Right cardiac atrium (tissue), 5 donors: Measurements from ENCODE around the gene CDH15. TPM values are rescaled to one million over a fixed set of nuclear protein-coding genes. Genes with fewer than 3 reads are reported as not detected.
A peak's percentile ranks its signal among the peaks of the same experiment; 100 is the strongest.

ENCODE experiments used
- ATAC-seq, 2 donors: fragments of 200-7000 bp; cut with Tn5 transposase; one replicate each; pipeline versions ENCODE4 v1.8.0 to v1.9.1; 2020; ENCODE audit warnings: moderate library complexity in 2 of 2, mild to moderate bottlenecking in 1 of 2
- DNase-seq, 3 donors: peaks; one replicate each; pipeline ENCODE4 v3.0.0-alpha.2; 2020
- H3K27ac ChIP-seq: one replicate; pipeline ENCODE4 v1.5.1; 2013; ENCODE audit warnings: mild to moderate bottlenecking, low read length, control low read depth, moderate library complexity
- H3K27me3 ChIP-seq: one replicate; pipeline ENCODE4 v1.6.1; 2013; ENCODE audit not compliant: control insufficient read depth, insufficient read depth
- H3K4me1 ChIP-seq: one replicate; pipeline ENCODE4 v1.6.1; 2013; ENCODE audit warnings: low read length; ENCODE audit not compliant: control insufficient read depth, insufficient read depth
- H3K4me3 ChIP-seq: one replicate; pipeline ENCODE4 v1.5.1; 2013; ENCODE audit warnings: low read length, control low read depth
- H3K9me3 ChIP-seq: one replicate; pipeline ENCODE4 v1.6.1; 2013; ENCODE audit warnings: low read length; ENCODE audit not compliant: control insufficient read depth
- WGBS: extraction: QIAGEN DNeasy Blood & Tissue Kit; methylation state at CpG from one replicate; pipeline ENCODE4 v1.1.7; 2013; 5-methylcytosine and 5-hydroxymethylcytosine counted together
- intact Hi-C, 4 donors: fragments of 100-400 bp; cut with DNase I; formaldehyde crosslinking; loops; one replicate each; pipeline versions ENCODE4 v1.11.0 to v1.14.0; 2022 to 2023
- polyA plus RNA-seq: library from polyadenylated mRNA; stranded (reverse); fragments of 200-250 nt; gene quantifications from one replicate; pipeline ENCODE4 v1.2.3, GENCODE V29; 2013
- total RNA-seq, 4 donors: library from RNA; stranded (reverse); fragmentation: NEBNext Ultra II Directional; extraction: Animal tissue kit (Norgen Biotek cat#: 25700); gene quantifications; one replicate each; pipeline ENCODE4 v1.2.1, GENCODE V29; 2021
- donor health status: healthy with polysubstance abuse.
- donor health status: DM: no; HTN: yes; CAD: no.
- donor health status: DM: no; HTN: no; CAD: no.
- donor health status: DM: no; HTN: yes; CAD: no; lungs with severe emphysema.
- donor health status: DM: yes; HTN: yes; CAD: no.

CDH15 gene
- total and polyA plus RNA-seq, 5 donors: 0.05 to 0.14 (median 0.11) TPM

- DNase-seq (peak in 2 of 3 donors; percentile 29 to 36), ATAC-seq (no peak)
- Histone ChIP-seq H3K4me1 (peaks cover 3% of the 10 kb centered on the region), H3K27ac (no peak overlapping the region), H3K27me3 (no peaks in the 10 kb centered on the region), H3K9me3 (no peaks in the 10 kb centered on the region), H3K4me3 (no peak overlapping the region)
- intact Hi-C loops: no loop called here
- WGBS: 95% methylated on average over 18 of the region's 18 CpGs
These were observed 21.3 kb upstream of the CDH15 start for GRCh38 chr16:89150090-89150835.

- H3K27ac ChIP-seq: no peak overlapping the region
- ATAC-seq (no peak), DNase-seq (no peak)
- no peaks in the 10 kb centered on the region for H3K27me3 ChIP-seq
- H3K9me3 ChIP-seq: no peaks in the 10 kb centered on the region
- peaks cover 6% of the 10 kb centered on the region for H3K4me1 ChIP-seq
- H3K4me3 ChIP-seq: no peak overlapping the region
- 94% methylated on average over 8 of the region's 8 CpGs for WGBS
- intact Hi-C loops: no loop called here
These were observed 20.6 kb upstream of the CDH15 start for GRCh38 chr16:89150981-89151380.

- no peaks in the 10 kb centered on the region for H3K9me3 ChIP-seq
- no peak overlapping the region for H3K27ac ChIP-seq
- intact Hi-C loops: no loop called here
- peak; percentile 14 to 57 (median 54) for DNase-seq
- no peak overlapping the region for H3K4me3 ChIP-seq
- no peaks in the 10 kb centered on the region for H3K27me3 ChIP-seq
- WGBS: 90% methylated on average over 41 of the region's 41 CpGs
- peak; percentile 2 to 3 for ATAC-seq
- H3K4me1 ChIP-seq: peaks cover 6% of the 10 kb centered on the region
These were observed 18.5 kb upstream of the CDH15 start for GRCh38 chr16:89152831-89153700.

- intact Hi-C loops: no loop called here
- no peaks in the 10 kb centered on the region for H3K27me3 ChIP-seq
- H3K9me3 ChIP-seq: no peaks in the 10 kb centered on the region
- 94% methylated on average over 19 of the region's 19 CpGs for WGBS
- no peak overlapping the region for H3K27ac ChIP-seq
- peak; percentile 12 to 61 (median 46) for DNase-seq
- no peak overlapping the region for H3K4me3 ChIP-seq
- peak; percentile 4 to 14 for ATAC-seq
- H3K4me1 ChIP-seq: peaks cover 6% of the 10 kb centered on the region
These were observed 17.7 kb upstream of the CDH15 start for GRCh38 chr16:89153848-89154271.

GRCh38 chr16:89154390-89155183, 17.0 kb upstream of the CDH15 start:
- H3K27me3 ChIP-seq: no peaks in the 10 kb centered on the region
- DNase-seq: peak in 2 of 3 donors; percentile 69 to 71
- H3K9me3 ChIP-seq: no peaks in the 10 kb centered on the region
- WGBS: 63% methylated on average over 24 of the region's 24 CpGs
- peaks cover 6% of the 10 kb centered on the region for H3K4me1 ChIP-seq
- intact Hi-C loops: no loop called here
- peak; percentile 17 to 35 for ATAC-seq
- no peak overlapping the region for H3K27ac ChIP-seq
- H3K4me3 ChIP-seq: no peak overlapping the region

- DNase-seq: peak; percentile 73 to 89 (median 88)
These were observed 16.3 kb upstream of the CDH15 start for GRCh38 chr16:89155184-89155679.

GRCh38 chr16:89155851-89156739, 15.5 kb upstream of the CDH15 start:
- whole genome bisulfite sequencing: 57% methylated on average over 24 of the region's 24 CpGs
- Histone ChIP-seq H3K27me3 (no peaks in the 10 kb centered on the region), H3K4me3 (no peak overlapping the region), H3K27ac (no peak overlapping the region), H3K9me3 (no peaks in the 10 kb centered on the region), H3K4me1 (peaks cover 6% of the 10 kb centered on the region)
- intact Hi-C loops: no loop called here
- DNase-seq (peak in 1 of 3 donors; percentile 31), ATAC-seq (peak in 1 of 2 donors; percentile 3)

More at GRCh38 chr16:89155184-89155679, 16.3 kb upstream of the CDH15 start:
- Histone ChIP-seq H3K4me1 (peaks cover 6% of the 10 kb centered on the region), H3K27ac (no peak overlapping the region), H3K4me3 (no peak overlapping the region), H3K9me3 (no peaks in the 10 kb centered on the region), H3K27me3 (no peaks in the 10 kb centered on the region)
- WGBS: 18% methylated on average over 19 of the region's 19 CpGs
- ATAC-seq: peak; percentile 69 to 76
- intact Hi-C loops: no loop called here

- ATAC-seq (no peak), DNase-seq (peak in 1 of 3 donors; percentile 41)
- WGBS: 75% methylated on average over 26 of the region's 26 CpGs
- no peaks in the 10 kb centered on the region for H3K27me3 ChIP-seq
- no peak overlapping the region for H3K27ac ChIP-seq
- intact Hi-C loops: no loop called here
- no peak overlapping the region for H3K4me3 ChIP-seq
- no peaks in the 10 kb centered on the region for H3K9me3 ChIP-seq
- peaks cover 6% of the 10 kb centered on the region for H3K4me1 ChIP-seq
These were observed 14.6 kb upstream of the CDH15 start for GRCh38 chr16:89156740-89157645.

- Histone ChIP-seq H3K27me3 (no peaks in the 10 kb centered on the region), H3K4me1 (peaks cover 6% of the 10 kb centered on the region), H3K9me3 (no peaks in the 10 kb centered on the region), H3K27ac (no peak overlapping the region), H3K4me3 (no peak overlapping the region)
- intact Hi-C loops: no loop called here
- no peak for DNase-seq
- WGBS: 94% methylated on average over 12 of the region's 12 CpGs
- no peak for ATAC-seq
These were observed 13.8 kb upstream of the CDH15 start for GRCh38 chr16:89157778-89158177.
